H9 (cell line): ENCODE results near the gene NOSIP. TPM values are rescaled to one million over a fixed set of nuclear protein-coding genes. Genes with fewer than 3 reads are reported as not detected.
A peak's percentile ranks its signal among the peaks of the same experiment; 100 is the strongest.

Experiments used
- DNase-seq: peaks from one replicate; pipeline ENCODE4 v3.0.0-alpha.2; 2017
- H2AFZ ChIP-seq: one replicate; pipeline ENCODE4 v1.6.1; 2013; ENCODE audit warnings: mild to moderate bottlenecking, low read length, control low read depth, moderate library complexity
- H2AK5ac ChIP-seq: 2 replicates; pipeline ENCODE4 v1.6.1; 2013; ENCODE audit warnings: low read length, control low read depth, mixed read lengths; ENCODE audit not compliant: insufficient read length
- H2BK120ac ChIP-seq: one replicate; pipeline ENCODE4 v1.6.1; 2013; ENCODE audit warnings: low read depth, mild to moderate bottlenecking, low read length, control low read depth, inconsistent platforms; ENCODE audit not compliant: poor library complexity, severe bottlenecking
- H2BK12ac ChIP-seq: 2 replicates; pipeline ENCODE4 v1.6.1; 2013; ENCODE audit warnings: low read length, control low read depth, mixed read lengths, low read depth; ENCODE audit not compliant: insufficient read length
- H2BK15ac ChIP-seq: 2 replicates; pipeline ENCODE4 v1.6.1; 2013; ENCODE audit warnings: low read depth, low read length, control low read depth
- H2BK20ac ChIP-seq: one replicate; pipeline ENCODE4 v1.6.1; 2013; ENCODE audit warnings: low read depth, mild to moderate bottlenecking, low read length, control low read depth, inconsistent platforms; ENCODE audit not compliant: poor library complexity, severe bottlenecking
- H2BK5ac ChIP-seq: 2 replicates; pipeline ENCODE4 v1.6.1; 2013; ENCODE audit warnings: low read length, control low read depth, mixed read lengths; ENCODE audit not compliant: insufficient read length
- H3K14ac ChIP-seq: 2 replicates; pipeline ENCODE4 v1.6.1; 2013; ENCODE audit warnings: low read length, control low read depth; ENCODE audit not compliant: insufficient read depth
- H3K18ac ChIP-seq: 2 replicates; pipeline ENCODE4 v1.6.1; 2013; ENCODE audit warnings: low read depth, mild to moderate bottlenecking, mixed read lengths, low read length, control low read depth; ENCODE audit not compliant: insufficient read length
- H3K23ac ChIP-seq: 2 replicates; pipeline ENCODE4 v1.6.1; 2013; ENCODE audit warnings: low read length, control low read depth, mixed read lengths, low read depth; ENCODE audit not compliant: insufficient read length
- H3K23me2 ChIP-seq: 2 replicates; pipeline ENCODE4 v1.6.1; 2013; ENCODE audit warnings: low read depth, mild to moderate bottlenecking, mixed read lengths, low read length, control low read depth; ENCODE audit not compliant: insufficient read length, poor library complexity, severe bottlenecking
- H3K27ac ChIP-seq: 2 replicates; pipeline ENCODE4 v1.5.1; 2013; ENCODE audit warnings: low read length, control low read depth, mixed read lengths, low read depth; ENCODE audit not compliant: insufficient read length
- H3K27me3 ChIP-seq: 2 replicates; pipeline ENCODE4 v1.6.1; 2013; ENCODE audit warnings: low read length, control low read depth, inconsistent platforms; ENCODE audit not compliant: insufficient read depth
- H3K4ac ChIP-seq: 2 replicates; pipeline ENCODE4 v1.6.1; 2013; ENCODE audit warnings: low read depth, mild to moderate bottlenecking, control low read depth, inconsistent platforms, low read length, moderate library complexity
- H3K4me1 ChIP-seq: 2 replicates; pipeline ENCODE4 v1.6.1; 2013; ENCODE audit warnings: low read length, control low read depth, inconsistent platforms; ENCODE audit not compliant: insufficient read depth
- H3K4me2 ChIP-seq: 2 replicates; pipeline ENCODE4 v1.6.1; 2013; ENCODE audit warnings: low read length, control low read depth, mixed read lengths; ENCODE audit not compliant: insufficient read length, insufficient read depth
- H3K56ac ChIP-seq: 2 replicates; pipeline ENCODE4 v1.6.1; 2013; ENCODE audit warnings: low read depth, mild to moderate bottlenecking, mixed read lengths, low read length, control low read depth; ENCODE audit not compliant: insufficient read length
- H3K79me1 ChIP-seq: 2 replicates; pipeline ENCODE4 v1.6.1; 2013; ENCODE audit warnings: low read depth, mild to moderate bottlenecking, moderate library complexity, low read length, control low read depth, inconsistent platforms; ENCODE audit not compliant: insufficient read depth, poor library complexity, severe bottlenecking
- H3K79me2 ChIP-seq: 2 replicates; pipeline ENCODE4 v1.6.1; 2013; ENCODE audit warnings: low read length, control low read depth, inconsistent platforms; ENCODE audit not compliant: insufficient read depth
- H3K9ac ChIP-seq: 2 replicates; pipeline ENCODE4 v1.6.1; 2013; ENCODE audit warnings: low read length, control low read depth, mixed read lengths; ENCODE audit not compliant: insufficient read length; ENCODE audit errors: extremely low read depth
- H3K9me3 ChIP-seq: one replicate; pipeline ENCODE4 v1.6.1; 2013; ENCODE audit warnings: low read depth, low read length, inconsistent platforms; ENCODE audit not compliant: control insufficient read depth
- H3T11ph ChIP-seq: one replicate; pipeline ENCODE4 v1.6.1; 2013; ENCODE audit warnings: mild to moderate bottlenecking, low read length, control low read depth, inconsistent platforms
- H4K20me1 ChIP-seq: one replicate; pipeline ENCODE4 v1.6.1; 2013; ENCODE audit not compliant: control insufficient read depth, insufficient read length, insufficient read depth
- H4K5ac ChIP-seq: 2 replicates; pipeline ENCODE4 v1.6.1; 2013; ENCODE audit warnings: low read depth, mild to moderate bottlenecking, mixed read lengths, low read length, control low read depth; ENCODE audit not compliant: insufficient read length
- H4K8ac ChIP-seq: replicated peaks from 2 replicates; pipeline ENCODE4 v1.6.1; 2013; ENCODE audit warnings: low read length, control low read depth, mixed read lengths, low read depth; ENCODE audit not compliant: insufficient read length
- H4K91ac ChIP-seq: 2 replicates; pipeline ENCODE4 v1.6.1; 2013; ENCODE audit warnings: low read depth, mild to moderate bottlenecking, moderate library complexity, mixed read lengths, low read length, control low read depth; ENCODE audit not compliant: insufficient read length
- H3K27ac Mint-ChIP-seq, 3 experiments: 2 replicates in 2 of 3; 3 replicates in 1 of 3; pipeline ENCODE4 v1.8.0; 2020 to 2021; ENCODE audit warnings: mixed read lengths in 3 of 3, mild to moderate bottlenecking in 1 of 3, moderate library complexity in 1 of 3
- H3K27me3 Mint-ChIP-seq: 2 replicates; pipeline ENCODE4 v1.8.0; 2021; ENCODE audit warnings: low read depth, mild to moderate bottlenecking, moderate library complexity, mixed read lengths
- H3K36me3 Mint-ChIP-seq, 3 experiments: 2 replicates in 2 of 3; 3 replicates in 1 of 3; pipeline ENCODE4 v1.8.0; 2020 to 2021; ENCODE audit warnings: low read depth in 3 of 3, mixed read lengths in 3 of 3; ENCODE audit not compliant: insufficient read depth in 1 of 3
- H3K4me1 Mint-ChIP-seq, 2 experiments: 2 replicates each; pipeline ENCODE4 v1.8.0; 2020; ENCODE audit warnings: mixed read lengths in 2 of 2
- H3K4me3 Mint-ChIP-seq, 2 experiments: 2 replicates in 1 of 2; 3 replicates in 1 of 2; pipeline ENCODE4 v1.8.0; 2020 to 2021; ENCODE audit warnings: mild to moderate bottlenecking in 2 of 2, mixed read lengths in 2 of 2, moderate library complexity in 1 of 2
- H3K9me3 Mint-ChIP-seq, 2 experiments: 2 replicates in 1 of 2; 3 replicates in 1 of 2; pipeline ENCODE4 v1.8.0; 2020; ENCODE audit warnings: mild to moderate bottlenecking in 2 of 2, mixed read lengths in 2 of 2, moderate library complexity in 1 of 2
- WGBS: extraction: QIAGEN DNeasy Blood & Tissue Kit; methylation state at CpG from one replicate; pipeline ENCODE4 v1.1.7; 2013; ENCODE audit warnings: missing lambda C conversion rate, low lambda C conversion rate, mixed read lengths; ENCODE audit not compliant: insufficient read length; ENCODE audit errors: extremely low coverage; 5-methylcytosine and 5-hydroxymethylcytosine counted together
- total RNA-seq: library from RNA; stranded (reverse); gene quantifications from 2 replicates; pipeline ENCODE4 v1.2.1, GENCODE V29; 2021
- TF ChIP-seq, protein P1 (sequence below): fragments of 200-600 bp; sonication (generic); conservative IDR thresholded peaks from 3 replicates; pipeline ENCODE4 v1.8.0; 2021; ENCODE audit warnings: antibody characterized with exemption, mild to moderate bottlenecking

NOSIP gene
- total RNA-seq, 1 experiment from 2014 or later: 78.4 TPM

DNA sequence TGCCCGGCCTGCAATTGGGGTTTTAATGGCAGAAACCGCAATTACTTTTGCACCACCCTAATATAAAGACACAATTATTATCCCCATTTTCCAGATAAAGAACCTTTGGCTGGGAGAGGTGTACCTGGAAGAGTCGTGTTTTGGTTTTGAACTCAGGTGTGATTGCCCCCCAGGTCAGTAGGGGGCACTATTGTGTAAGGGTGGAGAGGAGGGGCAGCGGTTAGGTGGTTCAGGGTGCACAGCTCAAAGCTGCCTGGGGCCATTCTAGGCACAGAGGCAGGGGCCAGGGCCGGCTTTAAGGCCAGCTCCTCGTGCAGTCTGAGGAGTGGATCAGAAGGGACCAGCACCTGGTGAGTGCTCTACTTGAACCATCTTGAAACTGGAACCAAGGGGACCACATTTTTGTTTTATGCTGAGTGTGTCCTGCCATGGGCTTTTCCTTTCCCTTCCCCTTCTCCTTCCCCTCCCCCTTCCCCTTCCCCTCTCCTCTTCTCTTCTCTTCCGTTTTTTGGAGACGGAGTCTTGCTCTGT, 73.7 kb downstream of the NOSIP start:
- H3K18ac ChIP-seq: no peak overlapping the region
- H3K79me2 ChIP-seq: no peaks in the 10 kb centered on the region
- no peaks in the 10 kb centered on the region for H3K9me3 ChIP-seq
- DNase-seq: peak; percentile 90
- H3K4me3 Mint-ChIP-seq: peak overlapping the region in 1 of 2 experiments; percentile 38; a peak in 1 of 5 replicates
- peaks cover 5 to 9% of the 10 kb centered on the region in 2 experiments for H3K4me1 Mint-ChIP-seq
- no peak overlapping the region for H2BK20ac ChIP-seq
- H3K79me1 ChIP-seq: no peaks in the 10 kb centered on the region
- H3K23ac ChIP-seq: no peak overlapping the region
- no peak overlapping the region for H3K14ac ChIP-seq
- H4K5ac ChIP-seq: no peak overlapping the region
- H2BK120ac ChIP-seq: no peak overlapping the region
- no peaks in the 10 kb centered on the region for H3K4me1 ChIP-seq
- no CpG with 5 or more reads among the region's 8 CpGs for WGBS
- no peak overlapping the region for H3T11ph ChIP-seq
- no peak overlapping the region; a peak in 1 of 7 replicates for H3K27ac Mint-ChIP-seq
- H3K9me3 Mint-ChIP-seq: no peaks in the 10 kb centered on the region; a peak in 2 of 5 replicates
- H3K4ac ChIP-seq: no peak overlapping the region
- H3K27me3 Mint-ChIP-seq: peaks cover 4% of the 10 kb centered on the region; the same call in 1 of the 2 replicates
- no peaks in the 10 kb centered on the region for H4K20me1 ChIP-seq
- no peaks in the 10 kb centered on the region for H3K23me2 ChIP-seq
- no peak overlapping the region for H3K56ac ChIP-seq
- H3K27ac ChIP-seq: no peak overlapping the region
- no peak overlapping the region for H2BK12ac ChIP-seq
- no peak overlapping the region for H3K9ac ChIP-seq
- no peak overlapping the region for H2BK5ac ChIP-seq
- H2AK5ac ChIP-seq: no peak overlapping the region
- no peaks in the 10 kb centered on the region; a peak in 1 of 7 replicates for H3K36me3 Mint-ChIP-seq
- no peak overlapping the region for H4K91ac ChIP-seq
- H4K8ac ChIP-seq: no peak overlapping the region
- no peak overlapping the region for H2AFZ ChIP-seq
- no peak overlapping the region for H3K4me2 ChIP-seq
- H2BK15ac ChIP-seq: no peak overlapping the region
- H3K27me3 ChIP-seq: no peaks in the 10 kb centered on the region
- TF ChIP-seq, protein P1, sequence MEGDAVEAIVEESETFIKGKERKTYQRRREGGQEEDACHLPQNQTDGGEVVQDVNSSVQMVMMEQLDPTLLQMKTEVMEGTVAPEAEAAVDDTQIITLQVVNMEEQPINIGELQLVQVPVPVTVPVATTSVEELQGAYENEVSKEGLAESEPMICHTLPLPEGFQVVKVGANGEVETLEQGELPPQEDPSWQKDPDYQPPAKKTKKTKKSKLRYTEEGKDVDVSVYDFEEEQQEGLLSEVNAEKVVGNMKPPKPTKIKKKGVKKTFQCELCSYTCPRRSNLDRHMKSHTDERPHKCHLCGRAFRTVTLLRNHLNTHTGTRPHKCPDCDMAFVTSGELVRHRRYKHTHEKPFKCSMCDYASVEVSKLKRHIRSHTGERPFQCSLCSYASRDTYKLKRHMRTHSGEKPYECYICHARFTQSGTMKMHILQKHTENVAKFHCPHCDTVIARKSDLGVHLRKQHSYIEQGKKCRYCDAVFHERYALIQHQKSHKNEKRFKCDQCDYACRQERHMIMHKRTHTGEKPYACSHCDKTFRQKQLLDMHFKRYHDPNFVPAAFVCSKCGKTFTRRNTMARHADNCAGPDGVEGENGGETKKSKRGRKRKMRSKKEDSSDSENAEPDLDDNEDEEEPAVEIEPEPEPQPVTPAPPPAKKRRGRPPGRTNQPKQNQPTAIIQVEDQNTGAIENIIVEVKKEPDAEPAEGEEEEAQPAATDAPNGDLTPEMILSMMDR: peak; percentile 94

Other genes with a start within 250 kb of the NOSIP start
- gene CD37, start 245.2 kb downstream of the NOSIP start, total RNA-seq: not detected in 2 replicates
- gene TEAD2, start 218.1 kb downstream of the NOSIP start, total RNA-seq: 118 and 126 TPM in 2 replicates
- gene DKKL1, start 216.7 kb downstream of the NOSIP start, total RNA-seq: 2.3 and 3.5 TPM in 2 replicates
- gene KASH5, start 192.3 kb downstream of the NOSIP start, total RNA-seq: 0.39 TPM in 1 of 2 replicates, not detected in the other
- gene PTH2, start 157.1 kb downstream of the NOSIP start, total RNA-seq: 0.92 and 0.96 TPM in 2 replicates
- 1.1 and 1.3 TPM in 2 replicates for gene GFY, start 155.2 kb downstream of the NOSIP start, total RNA-seq
- 1.1 and 1.3 TPM in 2 replicates for gene SLC17A7, start 139.0 kb downstream of the NOSIP start, total RNA-seq
- gene PIH1D1, start 128.7 kb downstream of the NOSIP start, total RNA-seq: 166 and 171 TPM in 2 replicates
- 51.7 and 54.4 TPM in 2 replicates for gene ALDH16A1, start 127.3 kb downstream of the NOSIP start, total RNA-seq
- 2.1 and 2.6 TPM in 2 replicates for gene FLT3LG, start 106.3 kb downstream of the NOSIP start, total RNA-seq
- gene RPL13A, start 92.9 kb downstream of the NOSIP start, total RNA-seq: 3,286 and 3,356 TPM in 2 replicates
- 2,503 and 2,512 TPM in 2 replicates for gene RPS11, start 84.1 kb downstream of the NOSIP start, total RNA-seq
- 41.1 and 45.4 TPM in 2 replicates for gene FCGRT, start 67.9 kb downstream of the NOSIP start, total RNA-seq
- gene RCN3, start 52.6 kb downstream of the NOSIP start, total RNA-seq: 14.5 and 15.0 TPM in 2 replicates
- gene PRRG2, start 760 bp upstream of the NOSIP start, total RNA-seq: 3.3 and 3.5 TPM in 2 replicates
- gene PRR12, start 10.6 kb upstream of the NOSIP start, total RNA-seq: 64.2 and 65.9 TPM in 2 replicates
- gene RRAS, start 59.6 kb upstream of the NOSIP start, total RNA-seq: 8.3 and 9.9 TPM in 2 replicates
- gene SCAF1, start 61.7 kb upstream of the NOSIP start, total RNA-seq: 85.3 and 86.4 TPM in 2 replicates
- 185 and 205 TPM in 2 replicates for gene IRF3, start 85.3 kb upstream of the NOSIP start, total RNA-seq
- gene BCL2L12, start 85.4 kb upstream of the NOSIP start, total RNA-seq: 145 and 154 TPM in 2 replicates
- gene PRMT1, start 96.7 kb upstream of the NOSIP start, total RNA-seq: 504 and 505 TPM in 2 replicates
- gene ADM5, start 109.0 kb upstream of the NOSIP start, total RNA-seq: 13.5 and 13.6 TPM in 2 replicates
- 66.4 and 74.6 TPM in 2 replicates for gene CPT1C, start 110.6 kb upstream of the NOSIP start, total RNA-seq
- gene TSKS, start 182.8 kb upstream of the NOSIP start, total RNA-seq: 0.28 and 0.37 TPM in 2 replicates
- 108 and 109 TPM in 2 replicates for gene AP2A1, start 186.4 kb upstream of the NOSIP start, total RNA-seq
- gene FUZ, start 232.7 kb upstream of the NOSIP start, total RNA-seq: 25.1 and 29.7 TPM in 2 replicates
- gene MED25, start 237.7 kb upstream of the NOSIP start, total RNA-seq: 76.7 and 77.5 TPM in 2 replicates